22Rv1 (cell line): Measurements from ENCODE around the gene DNAJC15.

Source experiments
- H3K27ac ChIP-seq: fragments of 450-650 bp; 2 replicates; pipeline ENCODE4 v1.5.1; 2017
- CTCF ChIP-seq: fragments of 450-650 bp; IDR thresholded peaks from 2 replicates; pipeline ENCODE4 v1.5.1; 2017; ENCODE audit warnings: mild to moderate bottlenecking
- ZFX ChIP-seq: fragments of 450-650 bp; IDR thresholded peaks from 2 replicates; pipeline ENCODE4 v1.6.1; 2017; ENCODE audit warnings: antibody characterized with exemption, borderline replicate concordance

Gene DNAJC15

GRCh38 chr13:43129511-43130110 lies 106.2 kb downstream of the DNAJC15 start:
- H3K27ac ChIP-seq: no peak overlapping the region
- TF ChIP-seq CTCF: no peak
- no peak for TF ChIP-seq ZFX

GRCh38 chr13:43132257-43132656 lies 108.9 kb downstream of the DNAJC15 start:
- TF ChIP-seq CTCF (peak; percentile 36), ZFX (no peak)
- no peak overlapping the region for H3K27ac ChIP-seq

- H3K27ac ChIP-seq: no peak overlapping the region
- TF ChIP-seq CTCF: no peak
- TF ChIP-seq ZFX: no peak
These were observed 109.5 kb downstream of the DNAJC15 start for GRCh38 chr13:43132911-43133310.

GRCh38 chr13:43133792-43134191 lies 110.4 kb downstream of the DNAJC15 start:
- H3K27ac ChIP-seq: no peak overlapping the region
- no peak for TF ChIP-seq CTCF
- TF ChIP-seq ZFX: no peak

- H3K27ac ChIP-seq: no peak overlapping the region
These were observed 111.5 kb downstream of the DNAJC15 start for GRCh38 chr13:43134868-43135267.

GRCh38 chr13:43135516-43135915 lies 112.1 kb downstream of the DNAJC15 start:
- TF ChIP-seq ZFX (no peak), CTCF (no peak)
- no peak overlapping the region for H3K27ac ChIP-seq

More at GRCh38 chr13:43134868-43135267, 111.5 kb downstream of the DNAJC15 start:
- TF ChIP-seq ZFX (no peak), CTCF (no peak)

- no peak overlapping the region for H3K27ac ChIP-seq
- no peak for TF ChIP-seq CTCF
- TF ChIP-seq ZFX: no peak
These were observed 113.7 kb downstream of the DNAJC15 start for GRCh38 chr13:43136920-43137575.
